ENCODE results near the gene MCC. TPM values are rescaled to one million over a fixed set of nuclear protein-coding genes. Genes with fewer than 3 reads are reported as not detected.

The MCC gene
- total RNA-seq, 1 donor from 2014 or later, result 15.1 TPM

DNA sequence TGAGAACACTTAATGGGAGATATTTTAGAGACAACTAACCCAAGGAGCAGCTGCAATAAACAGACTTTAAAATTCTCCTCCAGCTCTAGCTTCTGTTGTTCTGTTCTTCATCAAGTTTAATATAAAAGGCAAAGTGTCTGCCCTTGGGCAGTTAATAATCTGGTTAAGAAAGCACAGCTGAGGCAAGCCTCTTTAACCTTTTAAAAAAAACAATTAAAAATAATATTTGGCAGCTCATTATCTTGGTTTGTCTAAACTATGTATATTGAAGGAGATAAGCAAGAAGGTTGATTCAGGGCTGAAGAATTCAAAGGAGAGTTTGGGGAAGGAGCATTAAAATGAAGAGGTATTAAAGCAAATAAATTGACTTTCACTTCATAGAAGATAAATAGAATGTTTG, 128.8 kb downstream of the MCC start:
- Histone ChIP-seq H3K27ac (ENCODE audit: low read depth, low read length) (no peak overlapping the region), H3K36me3 (ENCODE audit: control insufficient read depth in 3 of 3, insufficient read depth in 3 of 3, low read length in 3 of 3) (no peaks in the 10 kb centered on the region), H3K27me3 (ENCODE audit: control insufficient read depth in 3 of 3, insufficient read depth in 3 of 3, low read length in 3 of 3) (no peaks in the 10 kb centered on the region), H3K9me3 (ENCODE audit: control insufficient read depth in 3 of 3, low read length in 3 of 3) (peaks cover 0 to 1% (median 0%) of the 10 kb centered on the region in 3 donors), H3K4me1 (ENCODE audit: control insufficient read depth in 3 of 3, insufficient read depth in 3 of 3, low read length in 3 of 3) (no peaks in the 10 kb centered on the region), H3K4me3 (ENCODE audit: low read length in 3 of 3) (no peak overlapping the region), H3K9ac (ENCODE audit: low read depth in 1 of 3, low read length in 3 of 3) (no peak overlapping the region)

DNA sequence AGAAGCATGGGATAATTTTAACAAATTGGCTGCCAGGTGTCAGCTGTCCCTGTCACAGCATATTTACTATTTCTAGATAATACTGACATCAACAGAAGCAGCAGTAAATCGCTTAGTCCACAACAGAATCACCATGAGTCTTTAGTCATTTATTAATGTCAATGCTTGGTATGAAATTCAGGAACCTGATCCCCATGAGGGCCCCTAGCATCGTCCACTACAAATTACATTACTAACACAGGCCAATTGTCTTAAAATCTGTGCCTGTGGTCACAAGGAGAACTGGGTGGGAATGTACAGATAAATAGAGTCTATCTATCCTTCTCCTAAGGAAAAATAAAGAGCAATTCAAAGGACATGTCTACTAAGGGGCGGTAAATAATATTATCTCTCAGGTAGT, 129.6 kb downstream of the MCC start:
- H3K4me1 ChIP-seq (ENCODE audit: control insufficient read depth in 3 of 3, insufficient read depth in 3 of 3, low read length in 3 of 3), result no peaks in the 10 kb centered on the region
- H3K9ac ChIP-seq (ENCODE audit: low read depth in 1 of 3, low read length in 3 of 3), result no peak overlapping the region
- H3K36me3 ChIP-seq (ENCODE audit: control insufficient read depth in 3 of 3, insufficient read depth in 3 of 3, low read length in 3 of 3), result no peaks in the 10 kb centered on the region
- no peak overlapping the region for H3K27ac ChIP-seq (ENCODE audit: low read depth, low read length)
- no peak overlapping the region for H3K4me3 ChIP-seq (ENCODE audit: low read length in 3 of 3)
- H3K27me3 ChIP-seq (ENCODE audit: control insufficient read depth in 3 of 3, insufficient read depth in 3 of 3, low read length in 3 of 3), result no peaks in the 10 kb centered on the region
- H3K9me3 ChIP-seq (ENCODE audit: control insufficient read depth in 3 of 3, low read length in 3 of 3), result no peaks in the 10 kb centered on the region

DNA sequence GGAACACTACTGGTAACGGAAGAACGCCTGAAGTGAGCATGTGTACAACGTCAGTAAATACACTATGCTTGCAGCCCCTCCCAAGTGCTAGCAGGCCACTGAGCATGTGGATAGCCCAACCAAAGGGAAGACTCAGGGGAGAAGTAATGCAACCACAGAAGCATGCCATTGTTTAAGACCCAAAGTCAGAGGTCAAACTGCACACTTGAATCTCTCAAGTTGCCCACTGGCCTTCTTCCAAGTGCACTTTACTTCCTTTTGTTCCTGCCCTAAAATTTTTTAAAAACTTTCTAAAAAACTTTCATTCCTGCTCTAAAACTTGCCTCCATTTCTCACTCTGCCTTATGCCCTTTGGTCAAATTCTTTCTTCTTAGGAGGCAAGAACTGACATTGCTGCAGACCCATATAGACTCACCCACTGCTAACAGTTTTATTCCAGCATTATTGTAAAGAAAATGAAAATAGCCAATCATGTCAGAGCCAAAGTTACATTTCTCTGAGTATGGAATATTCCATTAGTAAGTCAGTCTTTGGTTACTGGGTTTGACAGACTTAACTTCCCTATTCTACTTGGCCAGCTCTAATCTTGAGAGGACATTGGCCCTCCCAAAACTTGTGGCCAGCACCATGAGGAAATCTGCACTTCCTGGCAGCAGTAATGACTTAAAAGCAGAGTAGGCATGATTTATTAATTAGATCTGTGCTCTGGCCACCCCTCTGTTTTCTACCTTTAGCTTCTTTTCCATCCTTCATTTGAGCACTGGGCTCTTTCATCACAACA, 130.4 kb downstream of the MCC start:
- H3K9me3 ChIP-seq (ENCODE audit: control insufficient read depth in 3 of 3, low read length in 3 of 3), result no peaks in the 10 kb centered on the region
- H3K36me3 ChIP-seq (ENCODE audit: control insufficient read depth in 3 of 3, insufficient read depth in 3 of 3, low read length in 3 of 3), result no peaks in the 10 kb centered on the region
- H3K4me3 ChIP-seq (ENCODE audit: low read length in 3 of 3), result no peak overlapping the region
- H3K27me3 ChIP-seq (ENCODE audit: control insufficient read depth in 3 of 3, insufficient read depth in 3 of 3, low read length in 3 of 3), result no peaks in the 10 kb centered on the region
- H3K9ac ChIP-seq (ENCODE audit: low read depth in 1 of 3, low read length in 3 of 3), result no peak overlapping the region
- H3K4me1 ChIP-seq (ENCODE audit: control insufficient read depth in 3 of 3, insufficient read depth in 3 of 3, low read length in 3 of 3), result no peaks in the 10 kb centered on the region
- H3K27ac ChIP-seq (ENCODE audit: low read depth, low read length), result no peak overlapping the region

DNA sequence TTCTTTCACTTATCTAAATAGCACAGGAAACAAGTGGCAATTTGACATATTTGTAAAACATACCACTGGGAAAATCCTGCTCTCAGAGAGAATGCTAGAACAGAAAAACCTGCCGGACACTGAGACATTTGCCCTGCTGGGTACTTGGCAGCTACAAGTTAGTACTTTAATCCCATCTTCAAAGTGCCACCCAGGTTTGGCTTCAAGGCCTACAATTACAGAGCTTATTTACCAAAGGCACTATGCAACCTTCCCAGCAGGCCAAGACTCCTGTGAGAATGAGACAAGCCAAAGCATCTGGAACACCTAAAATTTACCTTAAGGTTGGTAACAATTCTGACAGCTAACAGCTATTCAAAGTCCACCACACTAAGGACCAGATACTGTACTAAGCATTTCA, 131.8 kb downstream of the MCC start:
- no peaks in the 10 kb centered on the region for H3K36me3 ChIP-seq (ENCODE audit: control insufficient read depth in 3 of 3, insufficient read depth in 3 of 3, low read length in 3 of 3)
- H3K9me3 ChIP-seq (ENCODE audit: control insufficient read depth in 3 of 3, low read length in 3 of 3), result no peaks in the 10 kb centered on the region
- no peak overlapping the region for H3K9ac ChIP-seq (ENCODE audit: low read depth in 1 of 3, low read length in 3 of 3)
- no peaks in the 10 kb centered on the region for H3K27me3 ChIP-seq (ENCODE audit: control insufficient read depth in 3 of 3, insufficient read depth in 3 of 3, low read length in 3 of 3)
- H3K4me1 ChIP-seq (ENCODE audit: control insufficient read depth in 3 of 3, insufficient read depth in 3 of 3, low read length in 3 of 3), result no peaks in the 10 kb centered on the region
- no peak overlapping the region for H3K27ac ChIP-seq (ENCODE audit: low read depth, low read length)
- no peak overlapping the region for H3K4me3 ChIP-seq (ENCODE audit: low read length in 3 of 3)

DNA sequence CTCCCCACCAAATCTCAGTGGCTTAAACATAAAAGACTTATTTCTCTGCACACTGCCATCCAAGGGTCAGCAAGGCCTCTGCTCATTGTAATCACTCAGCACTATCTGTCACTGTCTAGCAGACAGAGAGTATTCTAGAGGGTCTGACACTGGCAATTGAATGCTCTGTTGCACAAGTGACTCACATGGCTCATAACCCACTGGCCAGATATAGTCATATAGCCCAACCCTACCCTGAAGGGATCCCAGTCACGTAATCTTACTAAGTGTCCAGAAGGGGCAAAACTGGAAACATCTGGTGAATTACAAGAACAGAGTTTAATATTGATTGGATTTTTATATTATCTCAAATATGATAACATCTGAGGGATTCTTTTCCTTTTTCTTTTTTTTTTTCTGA, 134.2 kb downstream of the MCC start:
- H3K36me3 ChIP-seq (ENCODE audit: control insufficient read depth in 3 of 3, insufficient read depth in 3 of 3, low read length in 3 of 3), result no peaks in the 10 kb centered on the region
- no peaks in the 10 kb centered on the region for H3K4me1 ChIP-seq (ENCODE audit: control insufficient read depth in 3 of 3, insufficient read depth in 3 of 3, low read length in 3 of 3)

DNA sequence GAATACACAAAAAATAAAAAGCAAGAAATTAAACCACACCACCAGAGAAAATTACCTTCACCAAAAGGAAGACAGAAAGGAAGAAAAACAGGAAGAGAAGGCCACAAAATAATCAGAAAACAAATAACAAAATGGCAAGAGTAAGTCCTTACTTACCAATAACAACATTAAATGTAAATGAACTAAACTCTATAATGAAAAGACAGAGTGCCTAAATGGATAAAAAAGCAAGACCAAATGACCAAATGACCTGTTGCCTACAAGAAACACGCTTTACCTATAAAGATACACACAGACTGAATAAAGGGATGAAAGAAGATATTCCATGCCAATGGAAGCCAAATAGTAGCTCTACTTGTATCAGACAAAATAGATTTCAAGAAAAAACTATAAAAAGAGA, 140.7 kb downstream of the MCC start:
- H3K27ac ChIP-seq (ENCODE audit: low read depth, low read length), result no peak overlapping the region
- H3K9me3 ChIP-seq (ENCODE audit: control insufficient read depth in 3 of 3, low read length in 3 of 3), result no peaks in the 10 kb centered on the region
- H3K36me3 ChIP-seq (ENCODE audit: control insufficient read depth in 3 of 3, insufficient read depth in 3 of 3, low read length in 3 of 3), result no peaks in the 10 kb centered on the region
- no peaks in the 10 kb centered on the region for H3K27me3 ChIP-seq (ENCODE audit: control insufficient read depth in 3 of 3, insufficient read depth in 3 of 3, low read length in 3 of 3)
- H3K4me1 ChIP-seq (ENCODE audit: control insufficient read depth in 3 of 3, insufficient read depth in 3 of 3, low read length in 3 of 3), result no peaks in the 10 kb centered on the region
- no peak overlapping the region for H3K9ac ChIP-seq (ENCODE audit: low read depth in 1 of 3, low read length in 3 of 3)
- no peak overlapping the region for H3K4me3 ChIP-seq (ENCODE audit: low read length in 3 of 3)

More for the DNA sequence above, 134.2 kb downstream of the MCC start:
- Histone ChIP-seq H3K27me3 (ENCODE audit: control insufficient read depth in 3 of 3, insufficient read depth in 3 of 3, low read length in 3 of 3) (no peaks in the 10 kb centered on the region), H3K4me3 (ENCODE audit: low read length in 3 of 3) (no peak overlapping the region), H3K27ac (ENCODE audit: low read depth, low read length) (no peak overlapping the region), H3K9ac (ENCODE audit: low read depth in 1 of 3, low read length in 3 of 3) (no peak overlapping the region), H3K9me3 (ENCODE audit: control insufficient read depth in 3 of 3, low read length in 3 of 3) (no peaks in the 10 kb centered on the region)

DNA sequence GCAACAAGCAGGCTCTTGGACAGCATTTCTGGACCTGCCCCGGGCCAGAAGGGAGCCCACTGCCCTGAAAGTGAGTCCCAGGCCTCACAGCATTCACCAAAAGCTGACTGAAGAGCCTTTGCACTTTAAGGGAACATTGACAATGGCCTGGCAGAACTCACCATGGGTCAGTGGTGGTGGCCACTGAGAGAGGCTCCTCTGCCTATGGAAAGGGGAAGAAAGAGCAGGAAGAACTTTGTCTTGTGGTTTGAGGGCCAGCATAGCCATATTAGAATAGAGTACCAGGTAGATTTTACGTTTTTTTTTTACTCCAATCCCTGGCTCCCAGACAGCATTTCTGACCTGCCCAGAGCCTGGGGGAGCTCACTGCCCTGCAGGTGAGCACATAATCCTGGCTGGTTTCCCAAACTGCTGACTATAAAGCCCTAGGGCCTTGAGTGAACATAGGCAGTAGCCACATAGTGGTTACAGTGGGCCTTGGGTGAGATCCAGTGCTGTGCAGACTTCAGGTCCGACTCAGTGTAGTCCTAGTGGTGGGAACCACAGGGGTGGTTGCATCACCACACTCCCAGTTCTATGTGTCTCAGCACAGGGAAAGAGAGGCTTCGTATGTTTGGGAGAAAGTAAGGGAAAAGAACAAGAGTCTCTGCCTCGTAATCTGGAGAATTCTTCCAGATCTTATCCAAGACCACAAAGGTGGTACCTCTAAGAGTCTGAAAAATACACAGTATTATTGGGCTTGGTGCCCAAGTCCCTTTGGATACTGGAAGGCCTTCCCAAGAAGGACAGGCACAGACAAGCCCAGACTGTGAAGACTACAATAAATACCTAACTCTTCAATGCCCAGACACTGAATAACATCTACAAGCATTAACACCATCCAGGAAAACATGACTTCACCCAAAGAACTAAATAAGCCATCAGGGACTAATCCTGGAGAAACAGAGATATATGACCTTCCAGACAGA, 143.0 kb downstream of the MCC start:
- Histone ChIP-seq H3K9ac (ENCODE audit: low read depth in 1 of 3, low read length in 3 of 3) (no peak overlapping the region), H3K27ac (ENCODE audit: low read depth, low read length) (no peak overlapping the region), H3K4me3 (ENCODE audit: low read length in 3 of 3) (no peak overlapping the region), H3K4me1 (ENCODE audit: control insufficient read depth in 3 of 3, insufficient read depth in 3 of 3, low read length in 3 of 3) (no peaks in the 10 kb centered on the region), H3K9me3 (ENCODE audit: control insufficient read depth in 3 of 3, low read length in 3 of 3) (no peaks in the 10 kb centered on the region), H3K36me3 (ENCODE audit: control insufficient read depth in 3 of 3, insufficient read depth in 3 of 3, low read length in 3 of 3) (no peaks in the 10 kb centered on the region), H3K27me3 (ENCODE audit: control insufficient read depth in 3 of 3, insufficient read depth in 3 of 3, low read length in 3 of 3) (no peaks in the 10 kb centered on the region)

DNA sequence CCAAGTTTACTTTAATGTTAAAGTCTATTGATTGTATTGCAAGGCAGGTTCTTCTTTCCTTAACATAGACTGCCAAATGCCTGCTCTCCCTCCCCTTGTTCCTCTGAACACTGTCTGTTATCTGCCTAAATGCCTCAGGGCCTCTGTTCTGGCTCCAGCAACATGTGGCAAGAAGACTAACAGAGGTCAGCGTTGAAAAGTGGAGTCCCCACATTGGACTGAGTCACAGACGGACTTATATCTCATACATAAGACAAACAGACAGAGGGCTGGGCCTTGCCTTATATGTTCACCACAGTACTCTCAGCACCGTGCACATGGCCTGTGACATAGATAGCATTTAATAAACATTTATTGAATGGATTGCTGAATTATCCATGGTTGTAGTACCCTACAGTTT, 144.9 kb downstream of the MCC start:
- Histone ChIP-seq H3K9me3 (ENCODE audit: control insufficient read depth in 3 of 3, low read length in 3 of 3) (no peaks in the 10 kb centered on the region), H3K27ac (ENCODE audit: low read depth, low read length) (no peak overlapping the region), H3K4me3 (ENCODE audit: low read length in 3 of 3) (no peak overlapping the region), H3K4me1 (ENCODE audit: control insufficient read depth in 3 of 3, insufficient read depth in 3 of 3, low read length in 3 of 3) (no peaks in the 10 kb centered on the region), H3K27me3 (ENCODE audit: control insufficient read depth in 3 of 3, insufficient read depth in 3 of 3, low read length in 3 of 3) (no peaks in the 10 kb centered on the region), H3K36me3 (ENCODE audit: control insufficient read depth in 3 of 3, insufficient read depth in 3 of 3, low read length in 3 of 3) (no peaks in the 10 kb centered on the region), H3K9ac (ENCODE audit: low read depth in 1 of 3, low read length in 3 of 3) (no peak overlapping the region)

DNA sequence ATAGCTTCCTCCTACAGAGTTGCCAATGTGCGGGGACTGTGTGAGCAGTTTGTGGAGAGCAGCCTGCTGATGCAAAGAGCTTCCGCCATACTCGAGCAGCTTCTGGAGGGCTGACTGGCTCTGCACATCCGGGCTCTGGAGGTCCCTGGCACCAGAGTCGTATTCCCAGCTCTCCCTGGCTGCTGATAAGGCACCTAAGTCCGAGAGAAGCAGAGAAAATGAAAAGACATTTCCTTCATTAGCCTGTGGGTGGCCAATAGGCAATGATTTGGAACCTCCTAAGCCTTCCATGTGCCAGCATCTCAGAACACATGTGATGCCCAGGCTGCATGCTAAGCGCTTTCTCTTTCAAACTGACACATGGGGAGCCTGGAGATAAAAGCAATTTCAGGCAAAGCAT, 147.7 kb downstream of the MCC start:
- Histone ChIP-seq H3K36me3 (ENCODE audit: control insufficient read depth in 3 of 3, insufficient read depth in 3 of 3, low read length in 3 of 3) (no peaks in the 10 kb centered on the region), H3K27ac (ENCODE audit: low read depth, low read length) (no peak overlapping the region), H3K9ac (ENCODE audit: low read depth in 1 of 3, low read length in 3 of 3) (no peak overlapping the region), H3K9me3 (ENCODE audit: control insufficient read depth in 3 of 3, low read length in 3 of 3) (no peaks in the 10 kb centered on the region), H3K4me3 (ENCODE audit: low read length in 3 of 3) (no peak overlapping the region), H3K4me1 (ENCODE audit: control insufficient read depth in 3 of 3, insufficient read depth in 3 of 3, low read length in 3 of 3) (no peaks in the 10 kb centered on the region), H3K27me3 (ENCODE audit: control insufficient read depth in 3 of 3, insufficient read depth in 3 of 3, low read length in 3 of 3) (no peaks in the 10 kb centered on the region)

DNA sequence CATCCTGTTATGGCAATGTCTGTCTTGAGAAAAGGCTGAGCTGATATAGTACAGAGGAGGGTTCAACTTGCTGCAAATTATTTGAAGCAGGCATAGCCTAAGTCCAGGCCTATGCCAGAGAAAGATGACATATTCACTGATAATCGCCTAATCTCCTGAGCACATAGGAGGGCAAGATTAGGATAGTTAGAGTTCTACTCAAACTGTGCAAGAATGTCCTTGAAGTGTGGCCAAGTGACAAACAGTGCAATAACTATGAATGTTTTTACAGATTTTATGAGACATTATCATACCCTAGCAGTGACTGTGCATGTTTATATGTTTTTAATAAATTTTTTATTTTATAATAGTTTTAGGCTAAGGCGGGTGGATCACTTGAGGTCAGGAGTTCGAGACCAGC, 149.6 kb downstream of the MCC start:
- no peak overlapping the region for H3K9ac ChIP-seq (ENCODE audit: low read depth in 1 of 3, low read length in 3 of 3)
- H3K36me3 ChIP-seq (ENCODE audit: control insufficient read depth in 3 of 3, insufficient read depth in 3 of 3, low read length in 3 of 3), result no peaks in the 10 kb centered on the region
- H3K4me1 ChIP-seq (ENCODE audit: control insufficient read depth in 3 of 3, insufficient read depth in 3 of 3, low read length in 3 of 3), result no peaks in the 10 kb centered on the region
- H3K27me3 ChIP-seq (ENCODE audit: control insufficient read depth in 3 of 3, insufficient read depth in 3 of 3, low read length in 3 of 3), result no peaks in the 10 kb centered on the region
- H3K27ac ChIP-seq (ENCODE audit: low read depth, low read length), result no peak overlapping the region
- H3K4me3 ChIP-seq (ENCODE audit: low read length in 3 of 3), result no peak overlapping the region
- H3K9me3 ChIP-seq (ENCODE audit: control insufficient read depth in 3 of 3, low read length in 3 of 3), result no peaks in the 10 kb centered on the region
